Mucosa of rectum (tissue), 2 donors: ENCODE measurements around the gene TRAPPC8.

ENCODE experiments used
- H3K27ac ChIP-seq, 2 donors: one replicate each; pipeline ENCODE4 v1.7.0; 2013; ENCODE audit warnings: inconsistent platforms in 2 of 2, low read depth in 2 of 2, low read length in 2 of 2
- H3K27me3 ChIP-seq, 2 donors: one replicate each; pipeline ENCODE4 v1.7.0; 2013; ENCODE audit warnings: low read length in 2 of 2; ENCODE audit not compliant: control insufficient read depth in 2 of 2, insufficient read depth in 2 of 2
- H3K36me3 ChIP-seq, 2 donors: one replicate each; pipeline ENCODE4 v1.7.0; 2013; ENCODE audit warnings: low read length in 2 of 2; ENCODE audit not compliant: control insufficient read depth in 2 of 2, insufficient read depth in 2 of 2
- H3K4me1 ChIP-seq, 2 donors: one replicate each; pipeline ENCODE4 v1.7.0; 2013; ENCODE audit warnings: low read length in 2 of 2, mild to moderate bottlenecking in 1 of 2; ENCODE audit not compliant: control insufficient read depth in 2 of 2, insufficient read depth in 2 of 2
- H3K4me3 ChIP-seq, 2 donors: one replicate each; pipeline ENCODE4 v1.7.0; 2013; ENCODE audit warnings: low read length in 2 of 2
- H3K9ac ChIP-seq, 2 donors: one replicate each; pipeline ENCODE4 v1.7.0; 2013; ENCODE audit warnings: low read length in 2 of 2, low read depth in 1 of 2, mild to moderate bottlenecking in 1 of 2
- H3K9me3 ChIP-seq, 2 donors: one replicate each; pipeline ENCODE4 v1.7.0; 2013; ENCODE audit warnings: low read length in 2 of 2; ENCODE audit not compliant: control insufficient read depth in 2 of 2
- donor health status: healthy.
- donor health status: Normal muscosa, but diverticular disease.

The TRAPPC8 gene

GRCh38 chr18:31876707-31877106 is 66.2 kb downstream of the TRAPPC8 start:
- no peaks in the 10 kb centered on the region for H3K9me3 ChIP-seq
- peaks cover 0 to 3% of the 10 kb centered on the region in 2 donors for H3K4me1 ChIP-seq
- no peak overlapping the region for H3K27ac ChIP-seq
- peaks cover 25 to 28% of the 10 kb centered on the region in 2 donors for H3K36me3 ChIP-seq
- H3K9ac ChIP-seq = no peak overlapping the region
- H3K4me3 ChIP-seq = no peak overlapping the region
- H3K27me3 ChIP-seq = no peaks in the 10 kb centered on the region

- peaks cover 20 to 32% of the 10 kb centered on the region in 2 donors for H3K36me3 ChIP-seq
- H3K9ac ChIP-seq = no peak overlapping the region
- H3K27ac ChIP-seq = no peak overlapping the region
- no peaks in the 10 kb centered on the region for H3K27me3 ChIP-seq
- H3K9me3 ChIP-seq = no peaks in the 10 kb centered on the region
- H3K4me3 ChIP-seq = no peak overlapping the region
- H3K4me1 ChIP-seq = peaks cover 0 to 3% of the 10 kb centered on the region in 2 donors
These were observed 67.6 kb downstream of the TRAPPC8 start for GRCh38 chr18:31875301-31875700.

GRCh38 chr18:31863103-31863502 is 79.8 kb downstream of the TRAPPC8 start:
- Histone ChIP-seq H3K9me3 (no peaks in the 10 kb centered on the region), H3K9ac (no peak overlapping the region), H3K27ac (no peak overlapping the region), H3K36me3 (peaks cover 33 to 37% of the 10 kb centered on the region in 2 donors), H3K27me3 (no peaks in the 10 kb centered on the region), H3K4me3 (no peak overlapping the region), H3K4me1 (no peaks in the 10 kb centered on the region)

GRCh38 chr18:31860488-31860887 is 82.4 kb downstream of the TRAPPC8 start:
- no peaks in the 10 kb centered on the region for H3K4me1 ChIP-seq
- H3K9me3 ChIP-seq = no peaks in the 10 kb centered on the region
- no peak overlapping the region for H3K4me3 ChIP-seq
- H3K36me3 ChIP-seq = peaks cover 34 to 44% of the 10 kb centered on the region in 2 donors
- no peaks in the 10 kb centered on the region for H3K27me3 ChIP-seq
- no peak overlapping the region for H3K27ac ChIP-seq
- H3K9ac ChIP-seq = no peak overlapping the region

- Histone ChIP-seq H3K36me3 (peaks cover 43 to 51% of the 10 kb centered on the region in 2 donors), H3K9ac (no peak overlapping the region), H3K27me3 (no peaks in the 10 kb centered on the region), H3K4me3 (no peak overlapping the region), H3K4me1 (no peaks in the 10 kb centered on the region), H3K9me3 (no peaks in the 10 kb centered on the region), H3K27ac (no peak overlapping the region)
These were observed 85.3 kb downstream of the TRAPPC8 start for GRCh38 chr18:31857526-31858106.

GRCh38 chr18:31850844-31851243 is 92.1 kb downstream of the TRAPPC8 start:
- Histone ChIP-seq H3K36me3 (peaks cover 34 to 46% of the 10 kb centered on the region in 2 donors), H3K4me3 (no peak overlapping the region), H3K27ac (no peak overlapping the region), H3K9ac (no peak overlapping the region), H3K4me1 (no peaks in the 10 kb centered on the region), H3K9me3 (no peaks in the 10 kb centered on the region), H3K27me3 (no peaks in the 10 kb centered on the region)

GRCh38 chr18:31840499-31840898 is 102.4 kb downstream of the TRAPPC8 start:
- H3K27me3 ChIP-seq = no peaks in the 10 kb centered on the region
- H3K9me3 ChIP-seq = no peaks in the 10 kb centered on the region
- no peaks in the 10 kb centered on the region for H3K4me1 ChIP-seq
- no peak overlapping the region for H3K9ac ChIP-seq
- peaks cover 32 to 42% of the 10 kb centered on the region in 2 donors for H3K36me3 ChIP-seq
- no peak overlapping the region for H3K27ac ChIP-seq
- no peak overlapping the region for H3K4me3 ChIP-seq

- peaks cover 43 to 53% of the 10 kb centered on the region in 2 donors for H3K36me3 ChIP-seq
- no peaks in the 10 kb centered on the region for H3K4me1 ChIP-seq
- no peaks in the 10 kb centered on the region for H3K9me3 ChIP-seq
- no peak overlapping the region for H3K9ac ChIP-seq
- H3K27me3 ChIP-seq = no peaks in the 10 kb centered on the region
- H3K4me3 ChIP-seq = no peak overlapping the region
- H3K27ac ChIP-seq = no peak overlapping the region
These were observed 105.0 kb downstream of the TRAPPC8 start for GRCh38 chr18:31837879-31838278.

- Histone ChIP-seq H3K27ac (no peak overlapping the region), H3K36me3 (peaks cover 46 to 48% of the 10 kb centered on the region in 2 donors), H3K4me1 (no peaks in the 10 kb centered on the region), H3K27me3 (no peaks in the 10 kb centered on the region), H3K4me3 (no peak overlapping the region), H3K9me3 (no peaks in the 10 kb centered on the region), H3K9ac (no peak overlapping the region)
These were observed 107.3 kb downstream of the TRAPPC8 start for GRCh38 chr18:31835528-31836133.

GRCh38 chr18:31831903-31832302 is 111.0 kb downstream of the TRAPPC8 start:
- H3K9ac ChIP-seq = no peak overlapping the region
- no peaks in the 10 kb centered on the region for H3K4me1 ChIP-seq
- no peaks in the 10 kb centered on the region for H3K27me3 ChIP-seq
- H3K4me3 ChIP-seq = no peak overlapping the region
- peaks cover 36 to 40% of the 10 kb centered on the region in 2 donors for H3K36me3 ChIP-seq
- no peak overlapping the region for H3K27ac ChIP-seq
- H3K9me3 ChIP-seq = no peaks in the 10 kb centered on the region
